Upper lobe of left lung (tissue), 6 donors: ENCODE data around the gene VPS35L. TPM values are rescaled to one million over a fixed set of nuclear protein-coding genes. Genes with fewer than 3 reads are reported as not detected.
A peak's percentile ranks its signal among the peaks of the same experiment; 100 is the strongest.

Experiments used
- ATAC-seq, 2 donors: fragments of 200-7000 bp; cut with Tn5 transposase; one replicate each; pipeline ENCODE4 v1.9.1; 2022; ENCODE audit warnings: mild to moderate bottlenecking in 2 of 2, moderate library complexity in 2 of 2; ENCODE audit not compliant: low FRiP score in 2 of 2
- DNase-seq, 2 donors: peaks; one replicate each; pipeline ENCODE4 v3.0.0-alpha.2; 2019 to 2020
- H3K27ac ChIP-seq, 4 donors: fragments of 200-600 bp; sonication (generic); one replicate each; pipeline ENCODE4 v1.5.1; 2016 to 2019
- H3K27me3 ChIP-seq, 4 donors: fragments of 200-600 bp; sonication (generic); one replicate each; pipeline ENCODE4 v1.5.1; 2017 to 2019
- H3K36me3 ChIP-seq, 4 donors: fragments of 200-600 bp; sonication (generic); one replicate each; pipeline ENCODE4 v1.5.1; 2016 to 2019
- H3K4me1 ChIP-seq, 4 donors: fragments of 200-600 bp; sonication (generic); one replicate each; pipeline ENCODE4 v1.5.1; 2018 to 2019
- H3K4me3 ChIP-seq, 4 donors: fragments of 200-600 bp; sonication (generic); one replicate each; pipeline ENCODE4 v1.5.1; 2017 to 2019; ENCODE audit warnings: mild to moderate bottlenecking in 2 of 4, moderate library complexity in 1 of 4
- H3K9me3 ChIP-seq, 4 donors: fragments of 200-600 bp; sonication (generic); one replicate each; pipeline ENCODE4 v1.5.1; 2018 to 2019
- CTCF ChIP-seq, 6 experiments: fragments of 450-650 bp in 4 of 6; fragments of 200-600 bp in 2 of 6; sonication (generic) in 2 of 6; IDR thresholded peaks; one replicate each; pipeline ENCODE4 v1.5.1; 2016 to 2019; ENCODE audit warnings: antibody characterized with exemption in 6 of 6
- EP300 ChIP-seq, 4 donors: sonication (generic); formaldehyde crosslinking; IDR thresholded peaks; one replicate each; pipeline ENCODE4 v1.5.1; 2017; ENCODE audit warnings: antibody characterized with exemption in 4 of 4, control low read depth in 2 of 4
- POLR2A ChIP-seq, 4 donors: fragments of 450-650 bp; IDR thresholded peaks; one replicate each; pipeline ENCODE4 v1.5.1; 2016 to 2017; ENCODE audit warnings: antibody characterized with exemption in 4 of 4, mild to moderate bottlenecking in 2 of 4
- POLR2AphosphoS5 ChIP-seq, 2 donors: sonication (generic); formaldehyde crosslinking; IDR thresholded peaks; one replicate each; pipeline ENCODE4 v1.5.1; 2017; ENCODE audit warnings: antibody characterized with exemption in 2 of 2
- WGBS, 2 donors: methylation state at CpG; one replicate each; pipeline ENCODE4 v1.1.5; 2017 to 2018; 5-methylcytosine and 5-hydroxymethylcytosine counted together
- total RNA-seq, 6 donors: library from RNA; depleted of rRNA in 4 of 6; stranded (reverse); fragments of >200 nt in 4 of 6; gene quantifications; one replicate each; pipeline versions ENCODE4 v1.1.0 to v1.2.1, GENCODE V29; 2016 to 2021
- donor health status: DM: no; HTN: no; CAD: no; lungs with moderate emphysema.
- donor health status: DM: no; HTN: yes; CAD: no; lungs with severe emphysema.

VPS35L gene
- total RNA-seq, 6 donors from 2014 or later = 39.8 to 52.9 (median 45.2) TPM

GRCh38 chr16:19745286-19746010, 189.9 kb downstream of the VPS35L start:
- no peak for ATAC-seq
- Histone ChIP-seq H3K9me3 (no peaks in the 10 kb centered on the region), H3K4me3 (no peak overlapping the region), H3K36me3 (no peaks in the 10 kb centered on the region), H3K27ac (no peak overlapping the region), H3K27me3 (no peaks in the 10 kb centered on the region), H3K4me1 (peaks cover 0 to 3% (median 0%) of the 10 kb centered on the region in 4 donors)
- no peak for DNase-seq
- WGBS, 2 donors = 93 to 94% methylated on average over 8 to 9 of the region's 9 CpGs
- TF ChIP-seq POLR2A (IDR thresholded peaks at IDR 0.05) (no peak), CTCF (IDR thresholded peaks at IDR 0.05) (no peak), EP300 (IDR thresholded peaks at IDR 0.05) (no peak), POLR2AphosphoS5 (IDR thresholded peaks at IDR 0.05) (no peak)

- TF ChIP-seq POLR2AphosphoS5 (IDR thresholded peaks at IDR 0.05) (no peak), POLR2A (IDR thresholded peaks at IDR 0.05) (no peak), CTCF (IDR thresholded peaks at IDR 0.05) (no peak), EP300 (IDR thresholded peaks at IDR 0.05) (no peak)
- Histone ChIP-seq H3K9me3 (no peaks in the 10 kb centered on the region), H3K27ac (peak overlapping the region in 1 of 4 donors; percentile 31), H3K27me3 (no peaks in the 10 kb centered on the region), H3K4me1 (peaks cover 0 to 3% (median 0%) of the 10 kb centered on the region in 4 donors), H3K36me3 (no peaks in the 10 kb centered on the region), H3K4me3 (no peak overlapping the region)
- DNase-seq (no peak), ATAC-seq (no peak)
- WGBS, 2 donors = 25 to 35% methylated on average over 4 of the region's 4 CpGs
Observed at GRCh38 chr16:19746561-19746960, 191.1 kb downstream of the VPS35L start.

GRCh38 chr16:19748389-19749168, 193.1 kb downstream of the VPS35L start:
- Histone ChIP-seq H3K36me3 (no peaks in the 10 kb centered on the region), H3K27ac (no peak overlapping the region), H3K4me3 (no peak overlapping the region), H3K9me3 (no peaks in the 10 kb centered on the region), H3K27me3 (no peaks in the 10 kb centered on the region), H3K4me1 (peaks cover 0 to 3% (median 0%) of the 10 kb centered on the region in 4 donors)
- 60 to 65% methylated on average over 2 of the region's 2 CpGs for WGBS, 2 donors
- no peak for ATAC-seq
- DNase-seq = no peak
- TF ChIP-seq POLR2A (IDR thresholded peaks at IDR 0.05) (no peak), POLR2AphosphoS5 (IDR thresholded peaks at IDR 0.05) (no peak), CTCF (IDR thresholded peaks at IDR 0.05) (no peak), EP300 (IDR thresholded peaks at IDR 0.05) (no peak)

- Histone ChIP-seq H3K9me3 (no peaks in the 10 kb centered on the region), H3K36me3 (no peaks in the 10 kb centered on the region), H3K4me3 (no peak overlapping the region), H3K27ac (no peak overlapping the region), H3K4me1 (peaks cover 0 to 3% (median 0%) of the 10 kb centered on the region in 4 donors), H3K27me3 (no peaks in the 10 kb centered on the region)
- DNase-seq (no peak), ATAC-seq (no peak)
- 91 to 96% methylated on average over 4 of the region's 4 CpGs for WGBS, 2 donors
- TF ChIP-seq EP300 (IDR thresholded peaks at IDR 0.05) = no peak
- no peak for TF ChIP-seq CTCF (IDR thresholded peaks at IDR 0.05)
- no peak for TF ChIP-seq POLR2A (IDR thresholded peaks at IDR 0.05)
- no peak for TF ChIP-seq POLR2AphosphoS5 (IDR thresholded peaks at IDR 0.05)
Observed at GRCh38 chr16:19749571-19750080, 194.1 kb downstream of the VPS35L start.

Other genes starting within 250 kb of the VPS35L start
- 10 to 100 TPM; 37.1 to 99.5 (median 62.4) TPM for gene TMC5, start 137.8 kb upstream of the VPS35L start, total RNA-seq
- gene GDE1, start 33.6 kb upstream of the VPS35L start, total RNA-seq = 10 to 100 TPM; 33.5 to 93.6 (median 88.2) TPM
- 10 to 100 TPM in 5 of 6 donors, 1 to 10 TPM in 1; 9.1 to 55.3 (median 16.1) TPM for gene CCP110, start 31.8 kb upstream of the VPS35L start, total RNA-seq
- 10 to 100 TPM in 4 of 6 donors, 1 to 10 TPM in 2; 4.4 to 23.3 (median 12.1) TPM for gene KNOP1, start 162.5 kb downstream of the VPS35L start, total RNA-seq
- 10 to 100 TPM in 5 of 6 donors, 1 to 10 TPM in 1; 9.3 to 50.3 (median 18.3) TPM for gene IQCK, start 162.6 kb downstream of the VPS35L start, total RNA-seq